Upper lobe of left lung (tissue), 4 donors: ENCODE measurements around the gene CLDN5.

Experiments used
- POLR2A ChIP-seq, 4 donors: fragments of 450-650 bp; IDR thresholded peaks; one replicate each; pipeline ENCODE4 v1.5.1; 2016 to 2017; ENCODE audit warnings: antibody characterized with exemption in 4 of 4, mild to moderate bottlenecking in 2 of 4
- TF ChIP-seq, protein P1 (sequence below), 6 experiments: fragments of 450-650 bp in 4 of 6; fragments of 200-600 bp in 2 of 6; sonication (generic) in 2 of 6; IDR thresholded peaks; one replicate each; pipeline ENCODE4 v1.5.1; 2016 to 2019; ENCODE audit warnings: antibody characterized with exemption in 6 of 6

DNA sequence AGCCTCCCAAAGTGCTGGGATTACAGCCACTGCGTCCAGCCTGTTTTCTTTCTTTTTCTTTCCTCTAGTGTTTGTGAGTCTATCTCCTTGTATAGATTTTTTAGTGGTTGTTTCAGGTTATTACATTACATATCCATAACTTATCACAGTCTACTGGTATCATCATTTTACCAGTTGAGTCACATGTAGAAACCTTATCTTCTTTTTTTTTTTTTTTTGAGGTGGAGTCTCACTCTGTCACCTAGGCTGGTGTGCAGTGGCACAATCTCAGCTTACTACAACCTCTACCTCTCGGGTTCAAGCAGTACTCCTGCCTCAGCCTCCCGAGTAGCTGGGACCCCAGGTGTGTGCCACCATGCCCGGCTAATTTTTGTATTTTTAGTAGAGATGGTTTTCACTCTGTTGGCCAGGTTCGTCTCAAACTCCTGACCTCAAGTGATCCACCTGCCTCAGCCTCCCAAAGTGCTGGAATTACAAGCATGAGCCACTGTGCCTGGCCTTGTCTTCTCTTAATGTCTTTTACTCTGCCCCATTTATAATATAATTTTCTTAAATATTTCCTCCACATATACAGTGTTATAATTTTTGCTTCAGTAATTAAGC lies 33.5 kb downstream of the CLDN5 start:
- TF ChIP-seq, protein P1, sequence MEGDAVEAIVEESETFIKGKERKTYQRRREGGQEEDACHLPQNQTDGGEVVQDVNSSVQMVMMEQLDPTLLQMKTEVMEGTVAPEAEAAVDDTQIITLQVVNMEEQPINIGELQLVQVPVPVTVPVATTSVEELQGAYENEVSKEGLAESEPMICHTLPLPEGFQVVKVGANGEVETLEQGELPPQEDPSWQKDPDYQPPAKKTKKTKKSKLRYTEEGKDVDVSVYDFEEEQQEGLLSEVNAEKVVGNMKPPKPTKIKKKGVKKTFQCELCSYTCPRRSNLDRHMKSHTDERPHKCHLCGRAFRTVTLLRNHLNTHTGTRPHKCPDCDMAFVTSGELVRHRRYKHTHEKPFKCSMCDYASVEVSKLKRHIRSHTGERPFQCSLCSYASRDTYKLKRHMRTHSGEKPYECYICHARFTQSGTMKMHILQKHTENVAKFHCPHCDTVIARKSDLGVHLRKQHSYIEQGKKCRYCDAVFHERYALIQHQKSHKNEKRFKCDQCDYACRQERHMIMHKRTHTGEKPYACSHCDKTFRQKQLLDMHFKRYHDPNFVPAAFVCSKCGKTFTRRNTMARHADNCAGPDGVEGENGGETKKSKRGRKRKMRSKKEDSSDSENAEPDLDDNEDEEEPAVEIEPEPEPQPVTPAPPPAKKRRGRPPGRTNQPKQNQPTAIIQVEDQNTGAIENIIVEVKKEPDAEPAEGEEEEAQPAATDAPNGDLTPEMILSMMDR (IDR thresholded peaks at IDR 0.05), result no peak
- no peak for TF ChIP-seq POLR2A (IDR thresholded peaks at IDR 0.05)
